NCI-H1436 (cell line): ENCODE results near the gene ZNF248.
"Not testable (repeated sequence)": the region's sequence is repeated elsewhere in the genome, so short reads cannot be mapped to it uniquely, and the experiment has no call there.

Experiments
- DNase-seq: peaks from one replicate; lab custom pipeline; 2025; lab: John Stamatoyannopoulos, UW

ZNF248 gene

GRCh38 chr10:37739181-37739580 lies 118.2 kb downstream of the ZNF248 start:
- DNase-seq = no peak

GRCh38 chr10:37738241-37738640 lies 119.2 kb downstream of the ZNF248 start:
- DNase-seq = not testable (repeated sequence)

DNA sequence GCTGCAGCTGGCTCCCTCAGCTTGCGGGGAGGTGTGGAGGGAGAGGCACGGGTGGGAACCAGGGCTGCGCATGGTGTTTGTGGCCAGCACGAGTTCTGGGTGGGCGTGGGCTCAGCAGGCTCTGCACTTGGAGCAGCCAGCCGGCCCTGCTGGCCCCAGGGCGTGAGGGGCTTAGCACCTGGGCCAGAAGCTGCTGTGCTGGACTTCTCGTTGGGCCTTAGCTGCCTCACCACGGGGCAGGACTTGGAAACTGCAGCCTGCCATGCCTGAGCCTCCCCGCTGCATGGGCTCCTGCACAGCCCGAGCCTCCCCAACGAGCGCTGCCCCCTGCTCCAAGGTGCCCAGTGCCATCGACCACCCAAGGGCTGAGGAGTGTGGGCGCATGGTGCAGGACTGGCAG lies 120.1 kb downstream of the ZNF248 start:
- DNase-seq = no peak

- no peak for DNase-seq
Measured at GRCh38 chr10:37736120-37736519, 121.3 kb downstream of the ZNF248 start.

GRCh38 chr10:37734971-37735370 lies 122.4 kb downstream of the ZNF248 start:
- no peak for DNase-seq
